ENCODE results near the gene CCNL2.
"Not testable (repeated sequence)": the region's sequence is repeated elsewhere in the genome, so short reads cannot be mapped to it uniquely, and the experiment has no call there.

Gene CCNL2

GRCh38 chr1:1407636-1408318 is 8.6 kb upstream of the CCNL2 start:
- peaks cover 34% of the 10 kb centered on the region for H3K4me1 ChIP-seq
- peak overlapping the region; percentile 92 for H3K4me2 ChIP-seq
- no peak for TF ChIP-seq Cebpa-rat (IDR thresholded peaks at IDR 0.05)
- H3K36me3 ChIP-seq: peaks cover 71% of the 10 kb centered on the region
- H3K27me3 ChIP-seq: no peaks in the 10 kb centered on the region
- H3K4me3 ChIP-seq: peak overlapping the region; percentile 81
- H4K20me1 ChIP-seq: peaks cover 61% of the 10 kb centered on the region
- H3K9ac ChIP-seq: peak overlapping the region; percentile 88
- H3K9me3 ChIP-seq: peaks cover 25% of the 10 kb centered on the region
- peak overlapping the region; percentile 92 for H3K27ac ChIP-seq

- H3K27ac ChIP-seq: peak within 1 kb of the TSS; percentile 92
- peak within 1 kb of the TSS; percentile 81 for H3K4me3 ChIP-seq
- peaks cover 37% of the 10 kb centered on the region for H3K4me1 ChIP-seq
- peaks cover 68% of the 10 kb centered on the region for H4K20me1 ChIP-seq
- H3K9ac ChIP-seq: peak within 1 kb of the TSS; percentile 88
- peak within 1 kb of the TSS; percentile 92 for H3K4me2 ChIP-seq
- no peaks in the 10 kb centered on the region for H3K27me3 ChIP-seq
- peaks cover 18% of the 10 kb centered on the region for H3K9me3 ChIP-seq
- TF ChIP-seq Cebpa-rat (IDR thresholded peaks at IDR 0.05): no peak
- peaks cover 74% of the 10 kb centered on the region for H3K36me3 ChIP-seq
These were observed 7.9 kb upstream of the CCNL2 start, which contains the start of gene MRPL20 for GRCh38 chr1:1406821-1407635. Gene MRPL20, minus strand, starts transcription at chr1:1407293. Its CDS starts 76 bp downstream, at chr1:1407217.

GRCh38 chr1:1406101-1406820 is 7.1 kb upstream of the CCNL2 start:
- peak overlapping the region; percentile 92 for H3K27ac ChIP-seq
- H3K36me3 ChIP-seq: peaks cover 74% of the 10 kb centered on the region
- no peak for TF ChIP-seq Cebpa-rat (IDR thresholded peaks at IDR 0.05)
- peaks cover 41% of the 10 kb centered on the region for H3K4me1 ChIP-seq
- H3K4me2 ChIP-seq: peak overlapping the region; percentile 92
- peak overlapping the region; percentile 81 for H3K4me3 ChIP-seq
- H3K27me3 ChIP-seq: no peaks in the 10 kb centered on the region
- peaks cover 76% of the 10 kb centered on the region for H4K20me1 ChIP-seq
- H3K9me3 ChIP-seq: peaks cover 10% of the 10 kb centered on the region
- H3K9ac ChIP-seq: peak overlapping the region; percentile 88

GRCh38 chr1:1403653-1404052 is 4.5 kb upstream of the CCNL2 start:
- no peaks in the 10 kb centered on the region for H3K9me3 ChIP-seq
- H3K36me3 ChIP-seq: peaks cover 63% of the 10 kb centered on the region
- no peaks in the 10 kb centered on the region for H3K27me3 ChIP-seq
- H4K20me1 ChIP-seq: peaks cover 82% of the 10 kb centered on the region
- no peak overlapping the region for H3K4me3 ChIP-seq
- peaks cover 47% of the 10 kb centered on the region for H3K4me1 ChIP-seq
- H3K4me2 ChIP-seq: no peak overlapping the region
- no peak overlapping the region for H3K27ac ChIP-seq
- no peak overlapping the region for H3K9ac ChIP-seq
- no peak for TF ChIP-seq Cebpa-rat (IDR thresholded peaks at IDR 0.05)

GRCh38 chr1:1402901-1403392 is 3.8 kb upstream of the CCNL2 start:
- peaks cover 44% of the 10 kb centered on the region for H3K4me1 ChIP-seq
- H3K9me3 ChIP-seq, H3K27ac ChIP-seq, H3K9ac ChIP-seq, H3K4me2 ChIP-seq, H3K4me3 ChIP-seq, H3K27me3 ChIP-seq: not testable (repeated sequence)
- H3K36me3 ChIP-seq: peaks cover 66% of the 10 kb centered on the region
- H4K20me1 ChIP-seq: peaks cover 75% of the 10 kb centered on the region

- H3K4me1 ChIP-seq: peaks cover 49% of the 10 kb centered on the region
These were observed 3.2 kb upstream of the CCNL2 start for GRCh38 chr1:1402072-1402900.

GRCh38 chr1:1401457-1402010 is 2.4 kb upstream of the CCNL2 start:
- Histone ChIP-seq H3K27ac (no peak overlapping the region), H3K4me3 (0 out of 2 replicates have a peak overlapping the region, but pooled peaks have one; percentile 99), H3K4me2 (peak overlapping the region; percentile 99), H4K20me1 (peaks cover 78% of the 10 kb centered on the region), H3K36me3 (peaks cover 80% of the 10 kb centered on the region), H3K4me1 (peaks cover 55% of the 10 kb centered on the region), H3K9me3 (no peaks in the 10 kb centered on the region), H3K27me3 (no peaks in the 10 kb centered on the region), H3K9ac (no peak overlapping the region)
- no peak for TF ChIP-seq Cebpa-rat (IDR thresholded peaks at IDR 0.05)

More at GRCh38 chr1:1402072-1402900, 3.2 kb upstream of the CCNL2 start:
- no peak overlapping the region for H3K27ac ChIP-seq
- no peak overlapping the region for H3K4me3 ChIP-seq
- peaks cover 73% of the 10 kb centered on the region for H4K20me1 ChIP-seq
- TF ChIP-seq Cebpa-rat (IDR thresholded peaks at IDR 0.05): no peak
- no peak overlapping the region for H3K9ac ChIP-seq
- H3K9me3 ChIP-seq: no peaks in the 10 kb centered on the region
- no peaks in the 10 kb centered on the region for H3K27me3 ChIP-seq
- peak overlapping the region; percentile 99; the same call in 1 of the 2 replicates for H3K4me2 ChIP-seq
- H3K36me3 ChIP-seq: peaks cover 73% of the 10 kb centered on the region

- H3K27ac ChIP-seq: peak overlapping the region; percentile 97
- H3K27me3 ChIP-seq: no peaks in the 10 kb centered on the region
- TF ChIP-seq Cebpa-rat (IDR thresholded peaks at IDR 0.05): no peak
- peaks cover 74% of the 10 kb centered on the region for H4K20me1 ChIP-seq
- H3K4me3 ChIP-seq: peak overlapping the region; percentile 99
- H3K9ac ChIP-seq: peak overlapping the region; percentile 99
- H3K4me2 ChIP-seq: peak overlapping the region; percentile 99
- H3K9me3 ChIP-seq: no peaks in the 10 kb centered on the region
- H3K4me1 ChIP-seq: peaks cover 48% of the 10 kb centered on the region
- H3K36me3 ChIP-seq: peaks cover 82% of the 10 kb centered on the region
These were observed 1.7 kb upstream of the CCNL2 start for GRCh38 chr1:1400576-1401456.
